Measurements from ENCODE around the gene PATJ. TPM values are rescaled to one million over a fixed set of nuclear protein-coding genes. Genes with fewer than 3 reads are reported as not detected.
"Not testable (repeated sequence)": the region's sequence is repeated elsewhere in the genome, so short reads cannot be mapped to it uniquely, and the experiment has no call there.

PATJ gene
- total RNA-seq, 2 donors from 2014 or later: 37.9 to 72.1 TPM

- Histone ChIP-seq H3K27ac (no peak overlapping the region), H3K36me3 (no peaks in the 10 kb centered on the region), H3K4me1 (peaks cover 0 to 10% of the 10 kb centered on the region in 2 donors), H3K4me3 (no peak overlapping the region), H3K9me3 (peaks cover 0 to 16% of the 10 kb centered on the region in 2 donors), H3K27me3 (no peaks in the 10 kb centered on the region)
- TF ChIP-seq CTCF (IDR thresholded peaks at IDR 0.05): no peak
- no peak for DNase-seq (ENCODE audit: low spot score)
These were observed 131.3 kb downstream of the PATJ start for GRCh38 chr1:61873581-61873980.

- no peaks in the 10 kb centered on the region for H3K27me3 ChIP-seq
- H3K27ac ChIP-seq: no peak overlapping the region
- H3K4me3 ChIP-seq: no peak overlapping the region
- H3K9me3 ChIP-seq: peaks cover 0 to 16% of the 10 kb centered on the region in 2 donors
- DNase-seq (ENCODE audit: low spot score): no peak
- no peaks in the 10 kb centered on the region for H3K36me3 ChIP-seq
- H3K4me1 ChIP-seq: peaks cover 0 to 10% of the 10 kb centered on the region in 2 donors
- TF ChIP-seq CTCF (IDR thresholded peaks at IDR 0.05): no peak
These were observed 131.7 kb downstream of the PATJ start for GRCh38 chr1:61873994-61874393.

GRCh38 chr1:61875198-61875597 is 132.9 kb downstream of the PATJ start:
- no peak for TF ChIP-seq CTCF (IDR thresholded peaks at IDR 0.05)
- Histone ChIP-seq H3K27ac (no peak overlapping the region), H3K4me1 (peaks cover 0 to 6% of the 10 kb centered on the region in 2 donors), H3K9me3 (peaks cover 0 to 16% of the 10 kb centered on the region in 2 donors), H3K4me3 (no peak overlapping the region), H3K36me3 (no peaks in the 10 kb centered on the region), H3K27me3 (no peaks in the 10 kb centered on the region)
- DNase-seq (ENCODE audit: low spot score): no peak

- H3K9me3 ChIP-seq; H3K4me1 ChIP-seq; DNase-seq (ENCODE audit: low spot score); H3K4me3 ChIP-seq; H3K27me3 ChIP-seq; H3K36me3 ChIP-seq: not testable (repeated sequence)
- peak overlapping the region; percentile 68 to 86 for H3K27ac ChIP-seq
These were observed 137.7 kb downstream of the PATJ start for GRCh38 chr1:61879887-61880474.

- Histone ChIP-seq H3K27ac (peak overlapping the region; percentile 32 to 78), H3K4me3 (no peak overlapping the region), H3K4me1 (peaks cover 0 to 14% of the 10 kb centered on the region in 2 donors), H3K9me3 (no peaks in the 10 kb centered on the region), H3K27me3 (no peaks in the 10 kb centered on the region), H3K36me3 (no peaks in the 10 kb centered on the region)
- TF ChIP-seq CTCF (IDR thresholded peaks at IDR 0.05): peak in 1 of 2 donors; percentile 27
- DNase-seq (ENCODE audit: low spot score): no peak
These were observed 145.0 kb downstream of the PATJ start for GRCh38 chr1:61887076-61887867.

- Histone ChIP-seq H3K4me3 (no peak overlapping the region), H3K27me3 (no peaks in the 10 kb centered on the region), H3K27ac (peak overlapping the region; percentile 32 to 78), H3K4me1 (peaks cover 0 to 14% of the 10 kb centered on the region in 2 donors), H3K36me3 (no peaks in the 10 kb centered on the region), H3K9me3 (no peaks in the 10 kb centered on the region)
- no peak for DNase-seq (ENCODE audit: low spot score)
- TF ChIP-seq CTCF (IDR thresholded peaks at IDR 0.05): no peak
These were observed 145.8 kb downstream of the PATJ start for GRCh38 chr1:61887931-61888564.
